GM23248 (cell line): ENCODE data around the gene MYO3A. TPM values are rescaled to one million over a fixed set of nuclear protein-coding genes. Genes with fewer than 3 reads are reported as not detected.

ENCODE experiments used
- DNase-seq: peaks from one replicate; pipeline ENCODE4 v3.0.0-alpha.2; 2015
- H2AFZ ChIP-seq: fragments of 200-600 bp; sonication (generic); 2 replicates; pipeline ENCODE4 v1.6.1; 2016; ENCODE audit warnings: antibody characterized with exemption
- H3F3A ChIP-seq: fragments of 200-600 bp; sonication (generic); 2 replicates; pipeline ENCODE4 v1.6.1; 2016; ENCODE audit warnings: mild to moderate bottlenecking, antibody characterized with exemption, mixed run types; ENCODE audit not compliant: insufficient read depth
- H3K27ac ChIP-seq: fragments of 200-600 bp; sonication (generic); 2 replicates; pipeline ENCODE4 v1.5.1; 2016; ENCODE audit warnings: mild to moderate bottlenecking
- H3K27me3 ChIP-seq: fragments of 200-600 bp; sonication (generic); replicated peaks from 2 replicates; pipeline ENCODE4 v1.6.1; 2016; ENCODE audit warnings: mild to moderate bottlenecking; ENCODE audit not compliant: insufficient read depth
- H3K36me3 ChIP-seq: fragments of 200-600 bp; sonication (generic); 2 replicates; pipeline ENCODE4 v1.6.1; 2016; ENCODE audit warnings: low read depth, mild to moderate bottlenecking
- H3K4me1 ChIP-seq: fragments of 200-600 bp; sonication (generic); 2 replicates; pipeline ENCODE4 v1.6.1; 2016; ENCODE audit warnings: mild to moderate bottlenecking; ENCODE audit not compliant: insufficient read depth
- H3K4me2 ChIP-seq: fragments of 200-600 bp; sonication (generic); one replicate; pipeline ENCODE4 v1.6.1; 2016; ENCODE audit warnings: mild to moderate bottlenecking; ENCODE audit not compliant: unreplicated experiment
- H3K4me3 ChIP-seq: fragments of 200-600 bp; sonication (generic); 2 replicates; pipeline ENCODE4 v1.5.1; 2016; ENCODE audit warnings: mild to moderate bottlenecking
- H3K79me2 ChIP-seq: fragments of 200-600 bp; sonication (generic); 2 replicates; pipeline ENCODE4 v1.6.1; 2016; ENCODE audit warnings: mild to moderate bottlenecking; ENCODE audit not compliant: insufficient read depth
- H3K9ac ChIP-seq: fragments of 200-600 bp; sonication (generic); 2 replicates; pipeline ENCODE4 v1.6.1; 2016; ENCODE audit warnings: mild to moderate bottlenecking
- H3K9me2 ChIP-seq: fragments of 200-600 bp; sonication (generic); 2 replicates; pipeline ENCODE4 v1.6.1; 2016; ENCODE audit warnings: mixed run types, mild to moderate bottlenecking, moderate library complexity; ENCODE audit not compliant: insufficient read depth
- H3K9me3 ChIP-seq: fragments of 200-600 bp; sonication (generic); one replicate; pipeline ENCODE4 v1.6.1; 2017; ENCODE audit warnings: low read depth
- H4K20me1 ChIP-seq: fragments of 200-600 bp; sonication (generic); 2 replicates; pipeline ENCODE4 v1.6.0; 2016; ENCODE audit not compliant: insufficient read depth
- EZH2 ChIP-seq: fragments of 200-600 bp; sonication (generic); IDR thresholded peaks from 2 replicates; pipeline ENCODE4 v1.6.1; 2018; ENCODE audit warnings: antibody characterized with exemption, mild to moderate bottlenecking; ENCODE audit not compliant: insufficient read depth, poor library complexity, severe bottlenecking
- EZH2phosphoT487 ChIP-seq: fragments of 200-600 bp; sonication (generic); IDR thresholded peaks from 2 replicates; pipeline ENCODE4 v1.6.1; 2018; ENCODE audit warnings: antibody characterized with exemption, moderate library complexity, mild to moderate bottlenecking, low read depth; ENCODE audit not compliant: insufficient read depth
- WGBS, 2 experiments: methylation state at CpG; one replicate each; pipeline ENCODE4 v1.1.6; 2015 to 2017; ENCODE audit warnings: low lambda C conversion rate in 2 of 2, low coverage in 1 of 2; ENCODE audit errors: missing lambda C conversion rate in 2 of 2; 5-methylcytosine and 5-hydroxymethylcytosine counted together
- in situ Hi-C: fragments of 300-500 bp; cut with MboI; formaldehyde crosslinking; loops from 2 replicates; pipeline ENCODE4 v1.15.0; 2020
- polyA plus RNA-seq: library from polyadenylated mRNA; unstranded; fragments of >200 nt; fragmentation: Nextera tagmentation; extraction: Ambion mirVana; gene quantifications from 2 replicates; pipeline ENCODE4 v1.2.1, GENCODE V29; 2016
- total RNA-seq: library from RNA; depleted of rRNA; stranded (reverse); fragments of >200 nt; shearing (Covaris generic); gene quantifications from 2 replicates; pipeline ENCODE4 v1.2.3, GENCODE V29; 2014; rRNA removed

The MYO3A gene
- not detected in 2 replicates for total RNA-seq
- polyA plus RNA-seq, result not detected in 2 replicates

DNA sequence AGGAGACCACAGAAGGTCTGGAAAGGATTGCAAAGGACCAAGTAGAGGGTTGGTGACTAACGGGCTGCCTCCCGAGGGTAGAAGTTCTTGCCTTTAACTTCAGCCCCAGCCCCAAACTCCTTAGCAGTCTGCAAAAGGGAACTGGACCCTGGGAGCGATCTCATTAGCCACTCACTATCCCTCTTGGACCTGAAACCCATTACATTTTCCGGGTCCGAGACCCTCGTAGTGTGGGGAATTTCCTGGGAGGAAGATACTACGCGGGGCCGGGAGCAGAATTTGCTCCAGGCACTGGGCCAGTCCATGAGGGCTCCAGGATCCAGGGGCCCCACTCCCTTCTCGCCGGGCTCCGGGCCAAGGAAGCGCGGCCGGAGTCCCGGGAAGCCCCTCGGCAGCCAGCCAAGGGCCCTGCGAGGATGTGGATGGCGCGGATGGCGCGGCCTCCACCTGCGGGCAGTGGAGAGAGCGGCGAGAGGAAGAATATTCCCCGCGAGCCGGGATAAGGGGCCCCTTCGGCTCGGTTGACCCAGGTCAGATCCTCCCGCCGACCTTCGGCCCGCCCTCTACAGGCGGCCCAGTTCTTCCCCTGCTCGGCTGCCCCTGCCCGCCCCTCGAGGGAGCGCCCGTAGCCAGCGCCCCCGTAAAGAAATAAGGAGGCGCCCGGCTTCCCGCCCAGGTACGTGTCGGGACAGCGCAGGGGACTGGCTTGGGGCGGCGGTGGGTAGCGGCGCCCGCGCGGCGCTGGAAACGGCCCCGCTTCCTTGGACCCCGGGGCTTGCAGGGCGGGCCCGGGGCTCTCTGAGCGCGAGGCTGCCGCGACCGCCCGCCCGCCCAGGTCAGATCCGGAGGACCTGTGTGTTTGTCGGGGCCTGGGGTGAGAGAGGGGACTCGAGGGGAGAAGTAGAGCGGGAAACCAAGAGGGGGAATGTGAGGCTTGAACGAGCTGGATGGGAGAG lies at the start of gene MYO3A:
TSS of gene MYO3A (plus strand) at position 577 of the 956 bp plus-strand sequence. CDS start 17,882 bp downstream, outside the sequence.
- Histone ChIP-seq H3K27me3 (peaks cover 12% of the 10 kb centered on the region; the same call in 1 of the 2 replicates), H3F3A (no peaks in the 10 kb centered on the region), H3K4me1 (no peaks in the 10 kb centered on the region), H3K4me2 (no peak within 1 kb of the TSS), H3K9me2 (no peaks in the 10 kb centered on the region), H3K9me3 (no peaks in the 10 kb centered on the region), H3K27ac (no peak within 1 kb of the TSS), H3K36me3 (no peaks in the 10 kb centered on the region), H3K9ac (no peak within 1 kb of the TSS), H3K4me3 (no peak within 1 kb of the TSS), H4K20me1 (no peaks in the 10 kb centered on the region), H3K79me2 (no peaks in the 10 kb centered on the region), H2AFZ (no peak within 1 kb of the TSS)
- WGBS, 2 experiments, result 9 to 10% methylated on average over 59 to 67 of the region's 73 CpGs
- no peak for TF ChIP-seq EZH2
- no peak for TF ChIP-seq EZH2phosphoT487
- DNase-seq, result no peak
- in situ Hi-C loops, result no loop called here

DNA sequence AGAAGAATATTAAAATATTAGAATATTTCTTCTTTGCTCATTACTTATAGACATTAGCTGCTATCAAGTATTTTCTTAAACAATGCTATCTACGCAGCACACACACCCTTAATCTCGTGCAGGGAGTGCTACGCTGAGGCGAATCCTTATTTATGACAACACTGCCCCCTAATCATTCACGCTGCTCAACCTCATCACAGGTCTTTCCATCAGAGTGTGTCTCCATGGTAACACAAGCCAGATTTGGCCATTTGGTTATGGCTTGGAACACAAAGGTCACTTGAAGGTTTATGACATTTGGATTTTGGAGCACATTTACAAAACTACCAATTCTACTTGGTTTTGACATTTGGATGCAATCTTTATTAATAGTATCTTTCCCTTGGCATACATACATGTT lies 45.4 kb upstream of the MYO3A start:
- Histone ChIP-seq H3K9me2 (no peaks in the 10 kb centered on the region), H3K79me2 (no peaks in the 10 kb centered on the region), H4K20me1 (no peaks in the 10 kb centered on the region), H3F3A (no peaks in the 10 kb centered on the region), H3K4me2 (no peak overlapping the region), H3K9me3 (no peaks in the 10 kb centered on the region), H3K36me3 (no peaks in the 10 kb centered on the region), H3K9ac (no peak overlapping the region), H3K4me3 (no peak overlapping the region), H3K4me1 (no peaks in the 10 kb centered on the region), H3K27ac (no peak overlapping the region), H3K27me3 (no peaks in the 10 kb centered on the region), H2AFZ (no peak overlapping the region)
- in situ Hi-C loops, result no loop called here
- TF ChIP-seq EZH2 (no peak), EZH2phosphoT487 (no peak)
- WGBS, 2 experiments, result 45 to 46% methylated on average over 5 of the region's 5 CpGs
- DNase-seq, result no peak

DNA sequence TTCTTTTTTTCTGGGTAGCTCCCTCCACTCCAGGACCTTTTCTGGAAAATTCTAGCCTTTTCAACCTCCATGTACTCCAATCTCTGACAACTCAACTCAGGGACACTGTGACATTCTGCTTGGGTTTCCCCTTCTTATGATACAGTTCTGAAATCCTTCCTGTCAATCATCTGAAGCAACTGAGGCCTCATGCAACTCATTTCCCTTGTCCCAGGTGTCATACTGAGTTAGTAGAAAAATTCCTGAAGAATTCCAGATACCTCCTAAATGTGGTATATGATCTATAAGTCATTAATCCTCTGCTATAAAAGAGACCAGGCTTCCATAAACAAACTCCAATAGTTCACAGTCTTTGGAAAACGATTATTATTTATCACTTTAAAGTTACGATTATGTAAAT lies 43.0 kb upstream of the MYO3A start:
- H3K4me3 ChIP-seq, result no peak overlapping the region
- H3K9me2 ChIP-seq, result no peaks in the 10 kb centered on the region
- WGBS, 2 experiments, result 14 to 21% methylated on average over 2 of the region's 2 CpGs
- no peak overlapping the region for H2AFZ ChIP-seq
- DNase-seq, result no peak
- no peaks in the 10 kb centered on the region for H3K79me2 ChIP-seq
- H3K9ac ChIP-seq, result no peak overlapping the region
- no peaks in the 10 kb centered on the region for H3K4me1 ChIP-seq
- H3K36me3 ChIP-seq, result no peaks in the 10 kb centered on the region
- H4K20me1 ChIP-seq, result no peaks in the 10 kb centered on the region
- no peaks in the 10 kb centered on the region for H3F3A ChIP-seq
- in situ Hi-C loops, result no loop called here
- no peaks in the 10 kb centered on the region for H3K27me3 ChIP-seq
- H3K9me3 ChIP-seq, result no peaks in the 10 kb centered on the region
- no peak overlapping the region for H3K4me2 ChIP-seq
- H3K27ac ChIP-seq, result no peak overlapping the region
- no peak for TF ChIP-seq EZH2
- TF ChIP-seq EZH2phosphoT487, result no peak

DNA sequence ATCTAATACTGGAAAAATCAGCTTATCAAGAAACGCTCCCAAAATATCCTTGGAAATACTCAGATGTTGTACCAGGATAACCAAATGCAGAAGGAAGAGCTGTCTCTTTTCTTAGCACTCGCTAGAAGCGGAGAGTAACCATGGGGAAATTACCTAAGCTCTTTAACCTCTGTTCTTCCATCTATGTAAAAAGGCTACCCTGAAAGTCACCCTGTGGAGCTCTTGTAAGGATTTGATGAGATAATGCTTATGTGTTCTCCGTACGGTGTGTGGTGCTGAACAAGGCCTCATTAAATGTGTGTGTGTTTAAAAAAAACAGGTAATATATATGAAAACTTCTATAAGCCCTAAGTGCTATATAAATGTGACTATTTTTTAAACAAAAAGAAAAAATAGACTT lies 38.2 kb upstream of the MYO3A start:
- Histone ChIP-seq H3K79me2 (no peaks in the 10 kb centered on the region), H3K9ac (no peak overlapping the region), H3K27me3 (no peaks in the 10 kb centered on the region), H3K9me2 (no peaks in the 10 kb centered on the region), H3F3A (no peaks in the 10 kb centered on the region), H3K4me3 (no peak overlapping the region), H3K36me3 (no peaks in the 10 kb centered on the region), H3K27ac (no peak overlapping the region), H4K20me1 (no peaks in the 10 kb centered on the region), H3K4me2 (no peak overlapping the region), H3K4me1 (no peaks in the 10 kb centered on the region), H2AFZ (no peak overlapping the region), H3K9me3 (no peaks in the 10 kb centered on the region)
- no peak for TF ChIP-seq EZH2
- no peak for TF ChIP-seq EZH2phosphoT487
- DNase-seq, result no peak
- in situ Hi-C loops, result no loop called here
- 35 to 40% methylated on average over 5 of the region's 5 CpGs for WGBS, 2 experiments
